A549 (cell line): ENCODE data around the gene STAT4. TPM values are rescaled to one million over a fixed set of nuclear protein-coding genes. Genes with fewer than 3 reads are reported as not detected.
A peak's percentile ranks its signal among the peaks of the same experiment; 100 is the strongest.

ENCODE experiments used
- ATAC-seq, 2 experiments: fragments of 200-7000 bp in 1 of 2; fragments of >200 bp in 1 of 2; cut with Nextera tagmentation in 1 of 2; cut with Tn5 transposase in 1 of 2; 3 replicates each; pipeline versions ENCODE4 v1.8.0 to v1.9.1; 2018 to 2020; ENCODE audit warnings: mild to moderate bottlenecking in 1 of 2, moderate library complexity in 1 of 2
- CTCF ChIA-PET: fragments of 300-600 bp; sonication (Branson Sonifier 250); formaldehyde crosslinking; extraction: SDS; loops from one replicate; lab custom pipeline; 2021; ENCODE audit warnings: antibody characterized with exemption, inconsistent platforms; lab: Yijun Ruan, JAX
- POLR2A ChIA-PET: fragments of 350-600 bp; formaldehyde crosslinking; extraction: SDS; loops from one replicate; lab custom pipeline; 2021; ENCODE audit warnings: antibody characterized with exemption, inconsistent platforms; lab: Yijun Ruan, JAX
- DNase-seq, 2 experiments: peaks; one replicate each; pipeline versions ENCODE4 v3.0.0 to v3.0.0-alpha.2; 2011 to 2016; ENCODE audit warnings: low read depth in 1 of 2, low spot score in 1 of 2
- FAIRE-seq: peaks from 2 replicates; lab custom pipeline; 2011; peaks lifted over from hg19 to GRCh38; lab: Jason Lieb, UNC
- H3K27ac ChIP-seq, 2 experiments: fragments of >200 bp; sonication (Bioruptor Twin); formaldehyde crosslinking; 3 replicates each; pipeline ENCODE4 v1.5.1; 2016 to 2017
- H3K4me1 ChIP-seq: fragments of >200 bp; sonication (Bioruptor Twin); formaldehyde crosslinking; 3 replicates; pipeline ENCODE4 v1.6.1; 2016
- H3K4me2 ChIP-seq: fragments of >200 bp; sonication (Bioruptor Twin); formaldehyde crosslinking; 3 replicates; pipeline ENCODE4 v1.6.1; 2016
- H3K4me3 ChIP-seq: fragments of >200 bp; sonication (Bioruptor Twin); formaldehyde crosslinking; 3 replicates; pipeline ENCODE4 v1.5.1; 2016
- H3K9me3 ChIP-seq: fragments of >200 bp; sonication (Bioruptor Twin); formaldehyde crosslinking; 3 replicates; pipeline ENCODE4 v1.6.1; 2016
- CBX2 ChIP-seq: fragments of 200-600 bp; sonication (generic); IDR thresholded peaks from 2 replicates; pipeline ENCODE4 v1.6.1; 2016; ENCODE audit warnings: low read depth, mild to moderate bottlenecking, borderline replicate concordance
- E2F6 ChIP-seq: IDR thresholded peaks from 2 replicates; pipeline ENCODE4 v1.6.1; 2012; ENCODE audit warnings: low read depth, borderline replicate concordance
- EHF ChIP-seq: fragments of 250-450 bp; sonication (Bioruptor Pico); IDR thresholded peaks from 2 replicates; pipeline ENCODE4 v1.5.0; 2020; ENCODE audit warnings: mild to moderate bottlenecking
- EHMT2 ChIP-seq: fragments of 200-600 bp; sonication (generic); IDR thresholded peaks from 2 replicates; pipeline ENCODE4 v1.6.1; 2016; ENCODE audit warnings: antibody characterized with exemption, low read depth, mild to moderate bottlenecking, moderate library complexity
- ELK1 ChIP-seq: fragments of 150-350 bp; IDR thresholded peaks from 2 replicates; pipeline ENCODE4 v1.6.1; 2014; ENCODE audit warnings: low read depth, mild to moderate bottlenecking, low read length
- FOSL2 ChIP-seq, 2 experiments: fragments of 450-650 bp in 1 of 2; fragments of >200 bp in 1 of 2; sonication (Bioruptor Twin) in 1 of 2; formaldehyde crosslinking; IDR thresholded peaks; 2 replicates each; pipeline versions ENCODE4 v1.5.0 to v1.6.1; 2016 to 2020; ENCODE audit warnings: mild to moderate bottlenecking in 1 of 2, moderate library complexity in 1 of 2
- GATA3 ChIP-seq: IDR thresholded peaks from 2 replicates; pipeline ENCODE4 v1.6.1; 2012; ENCODE audit warnings: borderline replicate concordance
- HDAC2 ChIP-seq: fragments of 200-600 bp; sonication (generic); IDR thresholded peaks from 2 replicates; pipeline ENCODE4 v1.6.1; 2016
- HES2 ChIP-seq: fragments of >200 bp; sonication (Bioruptor Twin); formaldehyde crosslinking; IDR thresholded peaks from 2 replicates; pipeline ENCODE4 v1.6.1; 2016
- HMGXB4 ChIP-seq: fragments of 250-450 bp; sonication (Bioruptor Pico); IDR thresholded peaks from 2 replicates; pipeline ENCODE4 v1.5.0; 2021; ENCODE audit warnings: mild to moderate bottlenecking, moderate library complexity, borderline replicate concordance
- HOXA7 ChIP-seq: fragments of 250-450 bp; sonication (Bioruptor Pico); IDR thresholded peaks from 2 replicates; pipeline ENCODE4 v1.5.0; 2020; ENCODE audit warnings: mild to moderate bottlenecking, moderate library complexity
- HOXB13 ChIP-seq: fragments of 250-450 bp; sonication (Bioruptor Pico); IDR thresholded peaks from 2 replicates; pipeline ENCODE4 v1.5.0; 2020; ENCODE audit warnings: low read depth, mild to moderate bottlenecking, moderate library complexity
- HOXB5 ChIP-seq: fragments of 250-450 bp; sonication (Bioruptor Pico); IDR thresholded peaks from 2 replicates; pipeline ENCODE4 v1.5.0; 2020; ENCODE audit warnings: mild to moderate bottlenecking, moderate library complexity
- JUNB ChIP-seq: fragments of >200 bp; sonication (Bioruptor Twin); formaldehyde crosslinking; IDR thresholded peaks from 2 replicates; pipeline ENCODE4 v1.6.1; 2016
- KDM1A ChIP-seq: fragments of 200-600 bp; sonication (generic); IDR thresholded peaks from 2 replicates; pipeline ENCODE4 v1.6.1; 2016; ENCODE audit warnings: low read depth, mild to moderate bottlenecking
- MAFK ChIP-seq: fragments of 450-650 bp; IDR thresholded peaks from 2 replicates; pipeline ENCODE4 v1.6.1; 2014; ENCODE audit not compliant: partially characterized antibody
- MAX ChIP-seq: IDR thresholded peaks from 2 replicates; pipeline ENCODE4 v1.6.1; 2012
- POLR2A ChIP-seq: IDR thresholded peaks from 2 replicates; pipeline ENCODE4 v1.6.1; 2012; ENCODE audit warnings: mild to moderate bottlenecking, low read length
- RAD21 ChIP-seq, 2 experiments: fragments of >200 bp in 1 of 2; sonication (Bioruptor Twin) in 1 of 2; formaldehyde crosslinking in 1 of 2; IDR thresholded peaks in 1 of 2; conservative IDR thresholded peaks in 1 of 2; 2 replicates in 1 of 2; 3 replicates in 1 of 2; pipeline ENCODE4 v1.6.1; 2012 to 2018; ENCODE audit warnings: inconsistent platforms in 1 of 2
- RARB ChIP-seq: fragments of 250-450 bp; sonication (Bioruptor Pico); IDR thresholded peaks from 2 replicates; pipeline ENCODE4 v1.8.0; 2021; ENCODE audit warnings: mild to moderate bottlenecking, moderate library complexity
- SMC3 ChIP-seq: fragments of >200 bp; sonication (Bioruptor Twin); formaldehyde crosslinking; IDR thresholded peaks from 3 replicates; pipeline ENCODE4 v1.6.1; 2018; ENCODE audit warnings: inconsistent platforms
- TP53 ChIP-seq: fragments of 250-450 bp; sonication (Bioruptor Pico); IDR thresholded peaks from 2 replicates; pipeline ENCODE4 v1.5.0; 2021; ENCODE audit warnings: mild to moderate bottlenecking, moderate library complexity
- ZFP36 ChIP-seq: fragments of 450-650 bp; IDR thresholded peaks from 2 replicates; pipeline ENCODE4 v1.6.1; 2014; ENCODE audit warnings: borderline replicate concordance; ENCODE audit not compliant: partially characterized antibody
- ZSCAN20 ChIP-seq: fragments of 250-450 bp; sonication (Bioruptor Pico); IDR thresholded peaks from 2 replicates; pipeline ENCODE4 v1.8.0; 2022; ENCODE audit warnings: mild to moderate bottlenecking, moderate library complexity
- WGBS: methylation state at CpG from one replicate; pipeline ENCODE4 v1.1.6; 2017; ENCODE audit errors: missing lambda C conversion rate; 5-methylcytosine and 5-hydroxymethylcytosine counted together
- polyA plus RNA-seq, 4 experiments: library from polyadenylated mRNA; depleted of rRNA in 3 of 4; stranded (reverse); fragments of >200 nt; fragmentation: RNase III in 1 of 4; extraction: RNeasy Plus Mini Kit Qiagen cat#74134 plus additional on column Dnase treatment in 1 of 4; gene quantifications; 2 replicates in 3 of 4; 3 replicates in 1 of 4; pipeline ENCODE4 v1.2.3, GENCODE V29; 2011 to 2017

STAT4 gene
- polyA plus RNA-seq, 2 of the 4 experiments (the other 2 are of a cell fraction) = 11.6 to 34.4 TPM

GRCh38 chr2:190984595-190984994, 166.2 kb downstream of the STAT4 start:
- FAIRE-seq (no peak), ATAC-seq (peak in 1 of 2 experiments; percentile 35; a peak in 3 of 6 replicates), DNase-seq (no peak)
- no peak overlapping the region for H3K4me2 ChIP-seq
- TF ChIP-seq JUNB (no peak), CBX2 (no peak), ELK1 (no peak), ZFP36 (no peak), HOXA7 (no peak), EHMT2 (no peak), RARB (CRISPR knock-in tag) (no peak), KDM1A (no peak), RAD21 (conservative IDR thresholded peaks at IDR 0.05 in 1 of 2, IDR thresholded peaks at IDR 0.05 in 1 of 2) (no peak), POLR2A (no peak), HOXB13 (CRISPR knock-in tag) (no peak), EHF (CRISPR knock-in tag) (no peak), SMC3 (no peak), E2F6 (no peak), HMGXB4 (CRISPR knock-in tag) (no peak), FOSL2 (IDR thresholded peaks at IDR 0.05) (no peak), FOSL2 (CRISPR knock-in tag; IDR thresholded peaks at IDR 0.05) (no peak)
- H3K4me3 ChIP-seq = no peak overlapping the region
- H3K27ac ChIP-seq = no peak overlapping the region
- no peaks in the 10 kb centered on the region for H3K9me3 ChIP-seq
- ChIA-PET POLR2A (no interaction called here), CTCF (interaction anchor here (1.4 kb wide), 1 partner anchor 35 kb away, joined by 3 read pairs; no protein-coding TSS in a partner anchor)
- H3K4me1 ChIP-seq = 0 out of 3 replicates have a peak, but pooled peaks cover 3% of the 10 kb centered on the region
- 85% methylated on average over 5 of the region's 5 CpGs for WGBS

GRCh38 chr2:190982262-190983034, 168.3 kb downstream of the STAT4 start:
- no peak for FAIRE-seq
- ChIA-PET CTCF (no interaction called here), POLR2A (no interaction called here)
- peak; percentile 99 for TF ChIP-seq MAFK
- no peak for TF ChIP-seq HOXB5 (CRISPR knock-in tag)
- H3K4me1 ChIP-seq = 0 out of 3 replicates have a peak, but pooled peaks cover 3% of the 10 kb centered on the region
- H3K27ac ChIP-seq = no peak overlapping the region
- H3K4me2 ChIP-seq = no peak overlapping the region
- ATAC-seq = no peak
- H3K4me3 ChIP-seq = no peak overlapping the region
- 87% methylated on average over 8 of the region's 8 CpGs for WGBS
- DNase-seq = no peak
- no peaks in the 10 kb centered on the region for H3K9me3 ChIP-seq

GRCh38 chr2:190981733-190982132, 169.1 kb downstream of the STAT4 start:
- WGBS = 100% methylated on average over 1 of the region's 1 CpG
- no peak overlapping the region for H3K27ac ChIP-seq
- H3K4me1 ChIP-seq = 0 out of 3 replicates have a peak, but pooled peaks cover 3% of the 10 kb centered on the region
- no peaks in the 10 kb centered on the region for H3K9me3 ChIP-seq
- ATAC-seq (no peak), FAIRE-seq (no peak), DNase-seq (no peak)
- H3K4me2 ChIP-seq = no peak overlapping the region
- ChIA-PET POLR2A (no interaction called here), CTCF (no interaction called here)
- no peak overlapping the region for H3K4me3 ChIP-seq
- TF ChIP-seq GATA3 = no peak
- no peak for TF ChIP-seq HES2
- TF ChIP-seq MAX = no peak
- no peak for TF ChIP-seq ZSCAN20 (CRISPR knock-in tag)
- TF ChIP-seq HDAC2 = no peak
- no peak for TF ChIP-seq TP53 (CRISPR knock-in tag)
